ENCODE measurements around the gene AKIP1.
"Not testable (repeated sequence)": the region's sequence is repeated elsewhere in the genome, so short reads cannot be mapped to it uniquely, and the experiment has no call there.

AKIP1 gene

DNA sequence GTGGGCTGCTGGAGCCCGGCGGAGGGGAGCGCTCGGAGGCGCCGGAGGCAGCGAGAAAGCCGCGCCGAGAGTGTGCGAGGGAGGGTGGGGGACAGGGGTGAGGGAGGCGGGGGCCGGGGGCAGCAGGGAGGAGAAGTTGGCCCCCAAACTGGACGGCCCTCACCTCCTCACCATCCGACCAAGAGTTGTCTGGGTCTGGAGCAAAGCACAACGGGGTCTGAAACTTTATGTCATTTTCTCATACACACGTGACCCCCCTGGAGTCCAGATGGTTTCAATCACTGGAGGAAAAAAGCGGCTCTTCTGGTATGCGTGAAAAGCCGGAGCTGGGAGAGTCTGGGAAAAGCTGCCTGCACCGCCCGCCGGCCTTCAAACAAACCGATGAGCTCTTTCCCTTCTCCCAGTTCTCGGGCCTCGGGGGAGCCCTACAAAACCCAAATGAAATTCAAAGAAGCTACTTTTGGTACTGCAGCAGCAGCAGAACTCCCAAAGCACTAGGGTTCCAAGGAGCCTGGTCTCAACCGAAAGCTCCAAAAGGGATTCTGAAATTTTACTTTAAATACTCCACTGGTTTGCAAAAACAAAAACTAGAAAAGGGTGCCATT is 39.7 kb upstream of the AKIP1 start:
- H3K4me3 ChIP-seq (ENCODE audit: low read depth, low read length), result peak overlapping the region; percentile 69
- TF ChIP-seq, protein P1, sequence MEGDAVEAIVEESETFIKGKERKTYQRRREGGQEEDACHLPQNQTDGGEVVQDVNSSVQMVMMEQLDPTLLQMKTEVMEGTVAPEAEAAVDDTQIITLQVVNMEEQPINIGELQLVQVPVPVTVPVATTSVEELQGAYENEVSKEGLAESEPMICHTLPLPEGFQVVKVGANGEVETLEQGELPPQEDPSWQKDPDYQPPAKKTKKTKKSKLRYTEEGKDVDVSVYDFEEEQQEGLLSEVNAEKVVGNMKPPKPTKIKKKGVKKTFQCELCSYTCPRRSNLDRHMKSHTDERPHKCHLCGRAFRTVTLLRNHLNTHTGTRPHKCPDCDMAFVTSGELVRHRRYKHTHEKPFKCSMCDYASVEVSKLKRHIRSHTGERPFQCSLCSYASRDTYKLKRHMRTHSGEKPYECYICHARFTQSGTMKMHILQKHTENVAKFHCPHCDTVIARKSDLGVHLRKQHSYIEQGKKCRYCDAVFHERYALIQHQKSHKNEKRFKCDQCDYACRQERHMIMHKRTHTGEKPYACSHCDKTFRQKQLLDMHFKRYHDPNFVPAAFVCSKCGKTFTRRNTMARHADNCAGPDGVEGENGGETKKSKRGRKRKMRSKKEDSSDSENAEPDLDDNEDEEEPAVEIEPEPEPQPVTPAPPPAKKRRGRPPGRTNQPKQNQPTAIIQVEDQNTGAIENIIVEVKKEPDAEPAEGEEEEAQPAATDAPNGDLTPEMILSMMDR (IDR thresholded peaks at IDR 0.05; ENCODE audit: control insufficient read depth, extremely low read depth, insufficient read depth), result no peak
- no peak for DNase-seq (ENCODE audit: low read depth)

DNA sequence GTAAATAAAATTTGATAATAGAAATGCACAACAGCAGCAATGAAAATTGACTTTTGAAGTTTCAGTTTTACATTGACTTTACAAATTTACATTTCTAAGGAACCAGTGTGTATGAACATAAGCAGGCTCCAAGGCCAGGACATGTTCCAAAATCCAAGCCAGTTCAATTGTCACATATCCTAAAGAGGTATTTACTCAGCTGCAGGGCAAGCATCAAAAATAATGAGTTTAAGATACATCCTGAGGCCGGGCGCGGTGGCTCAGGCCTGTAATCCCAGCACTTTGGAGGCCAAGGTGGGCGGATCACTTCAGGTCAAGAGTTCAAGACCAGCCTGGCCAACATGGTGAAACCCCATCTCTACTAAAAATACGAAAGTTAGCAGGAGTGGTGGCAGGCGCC is 39.0 kb upstream of the AKIP1 start:
- no peak for DNase-seq (ENCODE audit: low read depth)
- TF ChIP-seq, protein P1 (IDR thresholded peaks at IDR 0.05; ENCODE audit: control insufficient read depth, extremely low read depth, insufficient read depth), result no peak
- H3K4me3 ChIP-seq (ENCODE audit: low read depth, low read length), result no peak overlapping the region

DNA sequence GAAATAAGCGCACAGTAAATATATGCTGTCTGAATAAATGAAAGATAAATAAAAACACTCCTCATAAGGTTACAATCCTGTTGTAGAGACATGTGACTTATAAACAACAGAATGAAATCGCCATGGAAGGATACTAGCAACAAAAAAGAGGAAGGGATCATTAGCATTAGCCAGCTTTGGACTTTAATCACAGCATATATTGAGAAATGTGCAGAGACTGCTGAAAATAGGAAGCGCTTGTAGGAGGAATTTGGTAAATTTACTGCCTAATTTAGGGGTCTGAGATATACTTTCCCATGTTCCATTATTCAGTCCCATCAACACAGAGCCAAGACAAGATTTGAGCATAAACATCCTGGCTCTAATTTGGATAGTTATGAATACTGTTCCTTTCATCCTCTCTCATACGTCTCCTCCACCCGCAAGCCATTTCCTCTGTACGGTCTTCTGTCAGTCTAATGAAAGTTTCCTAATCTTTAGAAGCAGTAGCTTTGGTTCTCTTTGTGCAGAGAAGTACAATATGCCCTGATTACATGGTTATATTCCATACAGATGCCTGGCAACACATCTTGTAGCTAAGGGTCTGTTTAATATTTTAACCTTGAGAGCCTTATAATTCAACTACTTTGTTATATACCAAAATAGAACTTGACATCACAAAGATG is 37.1 kb upstream of the AKIP1 start:
- H3K4me3 ChIP-seq (ENCODE audit: low read depth, low read length), result no peak overlapping the region
- DNase-seq (ENCODE audit: low read depth), result no peak
- TF ChIP-seq, protein P1 (IDR thresholded peaks at IDR 0.05; ENCODE audit: control insufficient read depth, extremely low read depth, insufficient read depth), result no peak

DNA sequence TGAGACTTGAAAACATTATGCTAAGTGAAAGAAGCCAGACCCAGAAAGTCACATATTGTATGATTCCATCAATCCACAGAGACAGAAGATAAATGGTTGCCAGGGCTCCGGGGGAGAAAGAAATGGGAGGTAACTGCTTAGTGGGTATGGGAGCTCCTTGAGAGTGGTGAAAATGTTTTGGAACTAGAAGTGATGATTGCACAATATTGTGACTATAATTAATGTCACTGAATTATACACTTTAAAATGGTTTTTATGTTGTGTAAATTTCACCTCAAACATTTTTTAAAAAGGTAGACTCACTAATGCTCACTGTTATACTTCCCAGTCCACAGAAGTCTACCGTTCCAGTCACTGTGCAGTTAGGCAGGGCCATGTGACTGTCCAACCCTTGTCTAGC is 32.2 kb upstream of the AKIP1 start:
- no peak overlapping the region for H3K4me3 ChIP-seq (ENCODE audit: low read depth, low read length)
- TF ChIP-seq, protein P1 (IDR thresholded peaks at IDR 0.05; ENCODE audit: control insufficient read depth, extremely low read depth, insufficient read depth), result no peak
- DNase-seq (ENCODE audit: low read depth), result no peak

DNA sequence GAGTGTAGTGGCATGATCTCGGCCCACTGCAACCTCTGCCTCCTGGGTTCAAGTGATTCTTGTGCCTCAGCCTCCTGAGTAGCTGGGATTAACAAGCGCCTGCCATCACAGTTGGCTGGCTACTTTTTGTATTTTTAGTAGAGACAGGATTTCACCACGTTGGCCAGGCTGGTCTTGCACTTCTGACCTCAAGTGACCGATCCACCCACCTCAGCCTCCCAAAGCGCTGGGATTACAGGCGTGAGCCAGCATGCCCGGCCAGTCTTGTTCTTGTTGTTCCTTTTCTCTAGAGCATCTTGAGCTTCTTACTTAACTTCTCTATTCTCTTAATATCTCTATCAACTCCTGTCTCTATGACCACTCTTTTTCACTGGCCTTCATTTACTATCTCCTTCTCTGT is 29.4 kb upstream of the AKIP1 start:
- not testable (repeated sequence) for DNase-seq (ENCODE audit: low read depth)

DNA sequence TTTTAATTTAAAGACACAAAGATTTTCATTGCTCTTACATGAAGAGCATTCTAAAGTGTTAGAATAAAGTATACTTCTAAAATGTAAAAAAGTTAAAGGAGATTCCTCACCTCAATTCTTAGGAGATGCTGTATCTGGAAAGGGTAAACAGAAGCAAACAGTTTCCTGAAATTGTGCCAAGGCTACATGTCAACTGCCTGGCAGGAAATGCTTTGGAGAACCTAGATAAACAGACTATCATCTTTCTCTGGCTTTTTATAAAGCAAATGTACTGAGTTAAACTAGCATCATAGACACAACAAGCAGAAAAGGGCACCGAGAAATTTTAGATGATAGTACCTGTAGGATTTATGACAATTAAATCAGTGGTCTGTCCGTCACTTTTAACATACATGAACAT is 24.7 kb upstream of the AKIP1 start:
- DNase-seq (ENCODE audit: low read depth), result peak; percentile 68
- no peak overlapping the region for H3K4me3 ChIP-seq (ENCODE audit: low read depth, low read length)
- TF ChIP-seq, protein P1 (IDR thresholded peaks at IDR 0.05; ENCODE audit: control insufficient read depth, extremely low read depth, insufficient read depth), result no peak

More for the DNA sequence above, 29.4 kb upstream of the AKIP1 start:
- H3K4me3 ChIP-seq (ENCODE audit: low read depth, low read length), result not testable (repeated sequence)

DNA sequence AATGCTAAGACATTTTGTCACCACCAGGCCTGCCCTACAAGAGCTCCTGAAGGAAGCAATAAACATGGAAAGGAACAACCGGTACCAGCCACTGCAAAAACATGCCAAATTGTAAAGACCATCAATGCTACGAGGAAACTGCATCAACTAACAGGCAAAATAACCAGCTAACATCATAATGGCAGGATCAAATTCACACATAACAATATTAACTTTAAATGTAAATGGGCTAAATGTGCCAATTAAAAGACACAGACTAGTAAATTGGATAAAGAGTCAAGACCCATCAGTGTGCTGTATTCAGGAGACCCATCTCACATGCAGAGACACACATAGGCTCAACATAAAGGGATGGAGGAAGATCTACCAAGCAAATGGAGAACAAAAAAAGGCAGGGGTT is 19.8 kb upstream of the AKIP1 start:
- H3K4me3 ChIP-seq (ENCODE audit: low read depth, low read length); DNase-seq (ENCODE audit: low read depth): not testable (repeated sequence)

DNA sequence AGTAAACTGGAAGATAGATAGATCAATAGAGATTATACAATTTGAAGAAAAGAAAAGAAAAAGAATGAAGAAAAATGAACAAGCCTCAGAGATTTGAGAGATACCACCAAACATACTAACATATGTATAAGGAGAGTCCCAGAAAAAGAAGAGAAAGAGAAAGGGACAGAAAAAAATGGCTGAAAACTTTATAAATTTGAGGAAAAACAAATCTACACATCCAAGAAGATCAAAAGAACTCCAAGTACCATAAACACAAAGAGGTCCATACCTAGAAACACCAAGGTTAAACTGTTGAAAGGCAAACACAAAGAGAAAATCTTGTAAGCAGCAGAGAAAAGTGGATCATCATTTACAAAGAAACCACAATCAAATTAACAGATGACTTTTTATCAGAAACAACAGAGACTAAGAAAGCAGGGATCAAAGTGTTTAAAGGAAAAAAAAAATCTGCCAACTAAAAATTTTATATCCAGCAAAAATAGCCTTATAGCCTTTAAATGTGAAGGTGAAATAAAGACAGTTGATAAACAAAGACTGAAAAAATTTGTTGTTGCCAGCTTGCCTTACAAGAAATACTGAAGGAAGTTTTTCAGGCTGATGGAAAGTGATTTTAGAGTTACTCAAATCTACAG is 11.8 kb upstream of the AKIP1 start:
- DNase-seq (ENCODE audit: low read depth), result no peak
- H3K4me3 ChIP-seq (ENCODE audit: low read depth, low read length), result no peak overlapping the region
- TF ChIP-seq, protein P1 (IDR thresholded peaks at IDR 0.05; ENCODE audit: control insufficient read depth, extremely low read depth, insufficient read depth), result no peak

Measured in LNCaP clone FGC (cell line).